Skeletal muscle satellite cell (primary cell): Measurements from ENCODE around the gene LHX4.
A peak's percentile ranks its signal among the peaks of the same experiment; 100 is the strongest.

Source experiments
- H3K27me3 ChIP-seq: 2 replicates; pipeline ENCODE4 v1.7.0; 2013; ENCODE audit warnings: low read length; ENCODE audit not compliant: control insufficient read depth, insufficient read depth
- H3K36me3 ChIP-seq: 2 replicates; pipeline ENCODE4 v1.7.0; 2013; ENCODE audit warnings: mild to moderate bottlenecking, control low read depth, low read length; ENCODE audit not compliant: insufficient read depth
- H3K4me1 ChIP-seq: 2 replicates; pipeline ENCODE4 v1.7.0; 2013; ENCODE audit warnings: low read length; ENCODE audit not compliant: control insufficient read depth, insufficient read depth
- H3K4me2 ChIP-seq: 2 replicates; pipeline ENCODE4 v1.7.0; 2013; ENCODE audit warnings: mild to moderate bottlenecking, low read length
- H3K4me3 ChIP-seq: 2 replicates; pipeline ENCODE4 v1.7.0; 2013; ENCODE audit warnings: low read length
- H3K9ac ChIP-seq: 2 replicates; pipeline ENCODE4 v1.7.0; 2013; ENCODE audit warnings: mild to moderate bottlenecking, low read depth, low read length, moderate library complexity
- H3K9me3 ChIP-seq: replicated peaks from 2 replicates; pipeline ENCODE4 v1.7.0; 2013; ENCODE audit warnings: mild to moderate bottlenecking, control low read depth, low read length

The LHX4 gene

DNA sequence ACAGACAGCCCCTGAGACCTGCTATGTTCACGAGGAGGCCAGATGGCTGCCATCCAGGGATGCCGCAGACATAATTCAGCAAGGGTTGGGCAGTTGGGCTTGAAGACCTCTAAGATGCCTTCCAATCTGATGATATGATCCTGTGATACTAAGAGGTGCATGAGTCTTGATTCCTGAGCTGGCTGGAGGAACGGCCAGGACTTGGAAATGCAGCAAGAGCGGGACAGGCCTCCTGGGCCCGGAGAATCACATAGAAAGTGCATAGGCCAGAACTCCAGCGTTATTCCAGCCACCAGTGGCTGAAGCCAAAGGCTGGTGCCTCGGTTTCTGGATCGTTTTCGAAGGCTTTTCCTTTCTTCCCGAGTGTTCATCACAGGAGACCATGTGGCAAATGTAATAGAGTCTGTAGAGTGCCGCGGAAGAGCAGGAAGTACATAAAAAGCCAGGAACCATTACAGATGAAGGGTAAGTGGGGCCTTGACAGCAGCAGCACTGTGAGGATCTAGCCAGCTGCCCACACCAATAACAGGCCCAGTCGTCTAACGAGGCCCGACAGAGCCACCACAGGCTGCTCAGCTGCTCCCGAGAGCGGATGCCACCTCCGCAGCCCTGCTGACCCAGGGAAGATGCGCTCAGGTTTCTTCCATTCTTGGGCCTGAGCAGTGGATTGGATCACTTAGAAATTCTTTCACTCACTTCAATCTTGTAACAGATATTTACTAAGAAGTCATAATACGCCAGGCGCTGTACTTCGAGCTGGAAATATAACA is 14.0 kb upstream of the LHX4 start:
- H3K4me1 ChIP-seq: peaks cover 13% of the 10 kb centered on the region
- no peak overlapping the region for H3K9ac ChIP-seq
- peaks cover 5% of the 10 kb centered on the region for H3K27me3 ChIP-seq
- no peaks in the 10 kb centered on the region for H3K9me3 ChIP-seq
- H3K4me2 ChIP-seq: no peak overlapping the region
- H3K36me3 ChIP-seq: no peaks in the 10 kb centered on the region
- H3K4me3 ChIP-seq: no peak overlapping the region

DNA sequence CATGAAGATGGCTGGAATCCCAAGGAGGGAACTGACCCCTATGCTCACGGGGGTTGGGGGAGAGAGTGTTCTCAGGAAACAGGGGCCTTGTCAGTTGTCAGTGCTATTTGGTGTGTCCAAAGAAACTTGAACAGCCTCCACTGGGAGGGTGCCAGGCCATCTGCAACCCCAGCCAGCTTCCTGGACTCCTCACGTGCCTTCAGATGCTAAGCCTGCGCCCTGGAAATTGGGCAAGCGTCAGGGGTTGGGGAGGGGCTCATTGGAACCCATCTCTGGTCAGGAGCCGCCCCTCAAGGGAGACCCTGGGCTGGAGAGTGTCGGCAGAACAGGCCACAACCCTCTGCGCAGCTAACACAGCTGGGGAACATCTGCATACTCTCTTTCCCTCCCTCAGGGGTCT is 13.1 kb upstream of the LHX4 start:
- Histone ChIP-seq H3K9ac (no peak overlapping the region), H3K9me3 (no peaks in the 10 kb centered on the region), H3K4me3 (no peak overlapping the region), H3K36me3 (no peaks in the 10 kb centered on the region), H3K27me3 (peaks cover 8% of the 10 kb centered on the region), H3K4me1 (peaks cover 6% of the 10 kb centered on the region), H3K4me2 (no peak overlapping the region)

GRCh38 chr1:180218806-180219765 is 11.0 kb upstream of the LHX4 start:
- Histone ChIP-seq H3K9ac (no peak overlapping the region), H3K4me2 (no peak overlapping the region), H3K27me3 (peaks cover 25% of the 10 kb centered on the region)

DNA sequence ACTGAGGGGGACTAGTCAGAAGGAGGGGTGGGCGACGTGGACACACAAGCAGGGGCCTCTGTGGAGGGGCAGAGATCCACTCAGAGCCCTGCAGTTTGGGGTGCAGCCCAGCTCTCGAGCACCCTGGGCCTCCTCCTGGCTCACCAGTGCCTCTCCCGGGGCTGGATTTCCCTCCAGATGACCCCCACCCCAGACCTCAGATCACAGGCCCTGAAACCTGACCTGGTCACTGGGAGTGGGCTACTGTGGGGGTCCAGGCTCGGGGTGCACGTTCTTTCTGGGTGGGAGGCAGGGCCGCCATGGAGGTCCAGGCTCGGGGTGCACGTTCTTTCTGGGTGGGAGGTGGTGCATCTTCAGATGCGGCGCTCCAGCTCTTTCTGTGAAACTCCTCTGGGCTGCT is 10.3 kb upstream of the LHX4 start:
- Histone ChIP-seq H3K9me3 (no peaks in the 10 kb centered on the region), H3K4me1 (no peaks in the 10 kb centered on the region), H3K9ac (no peak overlapping the region), H3K4me2 (no peak overlapping the region), H3K27me3 (peaks cover 32% of the 10 kb centered on the region), H3K36me3 (no peaks in the 10 kb centered on the region), H3K4me3 (no peak overlapping the region)

More at GRCh38 chr1:180218806-180219765, 11.0 kb upstream of the LHX4 start:
- Histone ChIP-seq H3K4me1 (no peaks in the 10 kb centered on the region), H3K9me3 (no peaks in the 10 kb centered on the region), H3K4me3 (no peak overlapping the region), H3K36me3 (no peaks in the 10 kb centered on the region)

- H3K4me2 ChIP-seq: no peak overlapping the region
- no peaks in the 10 kb centered on the region for H3K36me3 ChIP-seq
- no peaks in the 10 kb centered on the region for H3K4me1 ChIP-seq
- H3K27me3 ChIP-seq: peaks cover 49% of the 10 kb centered on the region
- H3K9ac ChIP-seq: no peak overlapping the region
- no peaks in the 10 kb centered on the region for H3K9me3 ChIP-seq
- H3K4me3 ChIP-seq: no peak overlapping the region
These were observed 8.6 kb upstream of the LHX4 start for GRCh38 chr1:180221462-180221861.

- Histone ChIP-seq H3K36me3 (no peaks in the 10 kb centered on the region), H3K4me1 (peaks cover 8% of the 10 kb centered on the region), H3K4me3 (no peak overlapping the region), H3K9ac (no peak overlapping the region), H3K27me3 (peaks cover 80% of the 10 kb centered on the region), H3K9me3 (no peaks in the 10 kb centered on the region), H3K4me2 (no peak overlapping the region)
These were observed 5.2 kb upstream of the LHX4 start for GRCh38 chr1:180224902-180225301.

- Histone ChIP-seq H3K4me3 (no peak overlapping the region), H3K27me3 (peaks cover 77% of the 10 kb centered on the region), H3K9me3 (no peaks in the 10 kb centered on the region), H3K36me3 (no peaks in the 10 kb centered on the region), H3K4me2 (no peak overlapping the region), H3K9ac (no peak overlapping the region), H3K4me1 (peaks cover 11% of the 10 kb centered on the region)
These were observed 4.7 kb upstream of the LHX4 start for GRCh38 chr1:180225403-180225802.

GRCh38 chr1:180227861-180228647 is 2.0 kb upstream of the LHX4 start:
- H3K4me3 ChIP-seq: no peak overlapping the region
- no peaks in the 10 kb centered on the region for H3K36me3 ChIP-seq
- H3K9me3 ChIP-seq: no peaks in the 10 kb centered on the region
- no peak overlapping the region for H3K9ac ChIP-seq
- peaks cover 91% of the 10 kb centered on the region for H3K27me3 ChIP-seq
- H3K4me1 ChIP-seq: peaks cover 20% of the 10 kb centered on the region
- no peak overlapping the region for H3K4me2 ChIP-seq

- Histone ChIP-seq H3K4me1 (peaks cover 24% of the 10 kb centered on the region), H3K36me3 (no peaks in the 10 kb centered on the region), H3K9me3 (no peaks in the 10 kb centered on the region), H3K4me3 (peak overlapping the region; percentile 76), H3K9ac (no peak overlapping the region), H3K27me3 (peaks cover 92% of the 10 kb centered on the region), H3K4me2 (peak overlapping the region; percentile 96)
These were observed 1.2 kb upstream of the LHX4 start for GRCh38 chr1:180228648-180229482.

DNA sequence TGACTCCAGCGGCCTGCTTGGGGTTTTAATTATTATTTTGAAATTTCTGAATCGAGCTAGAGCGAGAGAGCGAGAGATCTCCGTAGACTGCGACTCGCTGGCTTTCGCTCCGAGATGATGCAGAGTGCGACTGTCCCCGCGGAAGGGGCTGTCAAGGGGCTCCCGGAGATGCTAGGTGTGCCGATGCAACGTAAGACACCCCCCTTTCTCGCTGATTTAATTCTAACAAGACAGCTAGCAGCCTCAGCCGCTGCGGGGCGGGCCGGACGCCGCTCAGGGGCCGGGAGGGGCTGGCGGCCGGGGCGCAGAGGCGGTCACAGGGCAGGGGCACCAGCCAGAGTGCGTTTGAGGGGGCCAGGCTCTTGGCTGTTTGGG is 339 bp downstream of the LHX4 start:
- Histone ChIP-seq H3K27me3 (peaks cover 93% of the 10 kb centered on the region), H3K9me3 (no peaks in the 10 kb centered on the region), H3K36me3 (no peaks in the 10 kb centered on the region), H3K4me3 (peak overlapping the region; percentile 76), H3K4me2 (peak overlapping the region; percentile 93), H3K9ac (peak overlapping the region; percentile 38), H3K4me1 (peaks cover 36% of the 10 kb centered on the region)
